ENCODE data around the gene UBN1.

The UBN1 gene

GRCh38 chr16:4811773-4812172 lies 35.5 kb upstream of the UBN1 start:
- ChIA-PET CTCF (interaction anchor here (0.8 kb wide), 1 partner anchor 10 kb away, joined by 5 read pairs; no protein-coding TSS in a partner anchor), POLR2A (interaction anchor here (0.5 to 1.0 kb wide), 2 partner anchors 9 to 68 kb away, joined by 3 to 10 read pairs; partner anchors contain the start of gene ROGDI)
- Histone ChIP-seq H3K36me3 (ENCODE audit: control insufficient read depth in 2 of 2, insufficient read depth in 1 of 2, low read length in 2 of 2) (peaks cover 44 to 73% of the 10 kb centered on the region in 2 experiments), H3K27ac (ENCODE audit: extremely low read depth, low read depth, low read length) (no peak overlapping the region), H3K4me1 (ENCODE audit: control insufficient read depth, insufficient read depth, low read length) (no peaks in the 10 kb centered on the region), H3K4me3 (ENCODE audit: low read depth, low read length) (no peak overlapping the region), H3K9me3 (ENCODE audit: control insufficient read depth, insufficient read depth, low read depth, low read length) (no peaks in the 10 kb centered on the region)
- TF ChIP-seq ZNF354C (tag by site-specific recombination; IDR thresholded peaks at IDR 0.05; ENCODE audit: borderline replicate concordance, low read depth), result no peak
- no peak for TF ChIP-seq ZBTB11 (tag by site-specific recombination; conservative IDR thresholded peaks at IDR 0.05; ENCODE audit: low read depth)
- TF ChIP-seq KLF9 (tag by site-specific recombination; IDR thresholded peaks at IDR 0.05; ENCODE audit: low read depth), result no peak
- no peak for TF ChIP-seq PATZ1 (tag by site-specific recombination; IDR thresholded peaks at IDR 0.05)
- TF ChIP-seq YY2 (tag by site-specific recombination; IDR thresholded peaks at IDR 0.05), result no peak
- TF ChIP-seq ZNF391 (tag by site-specific recombination; IDR thresholded peaks at IDR 0.05; ENCODE audit: borderline replicate concordance, low read depth), result no peak
- TF ChIP-seq ZNF791 (tag by site-specific recombination; IDR thresholded peaks at IDR 0.05), result no peak
- no peak for TF ChIP-seq ZNF366 (tag by site-specific recombination; conservative IDR thresholded peaks at IDR 0.05)
- TF ChIP-seq MEIS1 (CRISPR knock-in tag; IDR thresholded peaks at IDR 0.05; ENCODE audit: borderline replicate concordance), result no peak
- no peak for TF ChIP-seq ZNF214 (tag by site-specific recombination; IDR thresholded peaks at IDR 0.05; ENCODE audit: borderline replicate concordance)
- no peak for TF ChIP-seq ZNF211 (tag by site-specific recombination; IDR thresholded peaks at IDR 0.05; ENCODE audit: low read depth)
- TF ChIP-seq ZNF514 (tag by site-specific recombination; IDR thresholded peaks at IDR 0.05), result no peak
- TF ChIP-seq PRDM6 (tag by site-specific recombination; IDR thresholded peaks at IDR 0.05), result no peak
- TF ChIP-seq FEZF1 (tag by site-specific recombination; IDR thresholded peaks at IDR 0.05), result no peak
- TF ChIP-seq ZEB2 (tag by site-specific recombination; IDR thresholded peaks at IDR 0.05), result no peak
- TF ChIP-seq, protein P1, sequence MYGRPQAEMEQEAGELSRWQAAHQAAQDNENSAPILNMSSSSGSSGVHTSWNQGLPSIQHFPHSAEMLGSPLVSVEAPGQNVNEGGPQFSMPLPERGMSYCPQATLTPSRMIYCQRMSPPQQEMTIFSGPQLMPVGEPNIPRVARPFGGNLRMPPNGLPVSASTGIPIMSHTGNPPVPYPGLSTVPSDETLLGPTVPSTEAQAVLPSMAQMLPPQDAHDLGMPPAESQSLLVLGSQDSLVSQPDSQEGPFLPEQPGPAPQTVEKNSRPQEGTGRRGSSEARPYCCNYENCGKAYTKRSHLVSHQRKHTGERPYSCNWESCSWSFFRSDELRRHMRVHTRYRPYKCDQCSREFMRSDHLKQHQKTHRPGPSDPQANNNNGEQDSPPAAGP (tag by site-specific recombination; IDR thresholded peaks at IDR 0.05), result no peak
- no peak for TF ChIP-seq ZNF114 (tag by site-specific recombination; IDR thresholded peaks at IDR 0.05)
- no peak for TF ChIP-seq ZBTB17 (tag by site-specific recombination; IDR thresholded peaks at IDR 0.05)
- no peak for TF ChIP-seq ZBTB1 (tag by site-specific recombination; IDR thresholded peaks at IDR 0.05)

Measured in HEK293 (cell line).